Umbilical cord (tissue), 2 donors: ENCODE results near the gene S100A12. TPM values are rescaled to one million over a fixed set of nuclear protein-coding genes. Genes with fewer than 3 reads are reported as not detected.
"Not testable (repeated sequence)": the region's sequence is repeated elsewhere in the genome, so short reads cannot be mapped to it uniquely, and the experiment has no call there.

Source experiments
- DNase-seq: peaks from one replicate; pipeline ENCODE4 v3.0.0-alpha.2; 2015; ENCODE audit warnings: low spot score
- total RNA-seq: library from RNA; depleted of rRNA; stranded (reverse); fragments of >200 nt; gene quantifications from one replicate; pipeline ENCODE4 v1.2.3, GENCODE V29; 2014; ENCODE audit warnings: low replicate concordance; ENCODE audit not compliant: insufficient read depth

Gene S100A12
- total RNA-seq, 1 donor from 2014 or later: not detected

DNA sequence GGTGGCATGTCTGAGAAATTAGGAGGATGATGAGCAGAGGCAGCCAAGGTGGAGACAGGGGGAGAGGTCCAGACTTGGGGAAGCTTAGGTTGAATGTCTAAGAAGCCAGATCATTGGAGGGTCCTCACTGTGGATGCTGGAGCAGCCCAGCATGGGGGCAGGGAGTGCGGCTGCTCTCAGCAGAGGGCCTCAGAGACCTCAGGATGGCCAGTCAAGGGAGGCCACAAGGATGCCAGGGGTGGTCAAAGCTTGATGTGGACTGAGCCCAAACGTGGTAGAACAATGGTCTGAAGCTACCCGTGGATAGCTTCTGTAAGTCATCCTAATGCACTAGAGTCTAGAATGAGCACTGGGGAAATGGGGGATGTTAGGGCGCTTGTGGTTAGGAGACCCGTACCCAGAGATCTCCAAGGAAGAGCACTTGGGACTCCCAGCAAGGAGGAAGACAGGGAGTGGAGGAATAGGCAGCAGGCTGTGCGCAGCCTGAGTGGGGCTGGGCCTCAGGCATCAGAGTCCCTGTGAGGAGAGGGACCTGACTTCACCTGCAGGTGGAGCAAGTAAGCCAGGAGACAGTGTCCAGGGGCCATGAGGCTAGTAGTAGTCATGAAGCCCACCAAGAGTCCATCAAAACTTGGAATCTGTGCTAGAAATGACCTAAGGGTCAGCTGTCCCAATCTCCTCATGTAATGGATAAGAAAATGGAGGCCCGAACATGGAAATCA lies 22.0 kb downstream of the S100A12 start:
- no peak for DNase-seq

DNA sequence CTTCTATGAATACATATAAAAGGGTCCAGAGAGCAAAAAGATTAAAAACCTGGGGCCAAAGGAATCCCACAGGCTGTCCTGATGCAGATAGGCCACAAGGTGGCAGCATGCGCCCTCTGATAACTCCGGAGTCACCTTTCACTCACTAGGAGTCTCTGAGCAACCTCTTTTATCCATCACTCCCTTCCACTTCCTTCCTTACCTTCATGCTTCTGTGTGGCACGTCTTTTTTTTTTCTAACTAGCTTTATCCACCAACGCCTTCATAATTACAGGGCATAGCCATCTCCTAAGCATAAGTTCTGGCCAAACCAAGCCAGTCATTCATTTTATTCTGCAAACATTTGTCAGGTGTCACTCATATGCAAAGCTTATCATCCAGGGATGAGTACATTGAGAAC lies 22.9 kb downstream of the S100A12 start:
- DNase-seq: peak; percentile 63

DNA sequence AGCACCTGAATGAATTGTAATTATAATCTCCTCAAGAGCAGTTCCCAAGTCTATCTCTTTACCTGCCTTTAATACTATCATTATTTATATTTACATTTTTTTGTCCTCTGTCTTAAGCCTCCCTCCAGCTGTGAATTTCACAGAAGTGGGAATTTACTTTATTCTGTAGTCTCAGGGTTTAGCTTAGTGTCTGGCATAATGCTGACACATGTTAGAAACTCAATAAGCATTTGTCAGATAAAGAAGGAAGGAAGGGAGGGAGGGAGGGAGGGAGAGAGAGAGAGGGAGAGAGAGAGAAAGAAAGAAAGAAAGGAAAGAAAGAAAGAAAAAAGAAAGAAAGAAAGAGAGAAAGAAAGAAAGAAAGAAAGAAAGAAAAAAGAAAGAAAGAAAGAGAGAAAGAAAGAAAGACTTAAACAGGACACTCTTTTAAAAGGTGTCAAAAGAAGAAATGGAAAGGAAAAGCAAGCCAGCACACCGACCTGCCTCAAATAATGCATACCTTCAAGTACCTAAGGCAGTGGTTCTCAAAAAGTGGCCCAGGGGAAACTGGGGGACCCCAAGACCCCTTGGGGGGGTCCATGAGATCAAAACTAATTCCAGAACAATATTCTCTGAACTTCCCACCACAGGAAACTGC lies 25.0 kb downstream of the S100A12 start:
- no peak for DNase-seq

DNA sequence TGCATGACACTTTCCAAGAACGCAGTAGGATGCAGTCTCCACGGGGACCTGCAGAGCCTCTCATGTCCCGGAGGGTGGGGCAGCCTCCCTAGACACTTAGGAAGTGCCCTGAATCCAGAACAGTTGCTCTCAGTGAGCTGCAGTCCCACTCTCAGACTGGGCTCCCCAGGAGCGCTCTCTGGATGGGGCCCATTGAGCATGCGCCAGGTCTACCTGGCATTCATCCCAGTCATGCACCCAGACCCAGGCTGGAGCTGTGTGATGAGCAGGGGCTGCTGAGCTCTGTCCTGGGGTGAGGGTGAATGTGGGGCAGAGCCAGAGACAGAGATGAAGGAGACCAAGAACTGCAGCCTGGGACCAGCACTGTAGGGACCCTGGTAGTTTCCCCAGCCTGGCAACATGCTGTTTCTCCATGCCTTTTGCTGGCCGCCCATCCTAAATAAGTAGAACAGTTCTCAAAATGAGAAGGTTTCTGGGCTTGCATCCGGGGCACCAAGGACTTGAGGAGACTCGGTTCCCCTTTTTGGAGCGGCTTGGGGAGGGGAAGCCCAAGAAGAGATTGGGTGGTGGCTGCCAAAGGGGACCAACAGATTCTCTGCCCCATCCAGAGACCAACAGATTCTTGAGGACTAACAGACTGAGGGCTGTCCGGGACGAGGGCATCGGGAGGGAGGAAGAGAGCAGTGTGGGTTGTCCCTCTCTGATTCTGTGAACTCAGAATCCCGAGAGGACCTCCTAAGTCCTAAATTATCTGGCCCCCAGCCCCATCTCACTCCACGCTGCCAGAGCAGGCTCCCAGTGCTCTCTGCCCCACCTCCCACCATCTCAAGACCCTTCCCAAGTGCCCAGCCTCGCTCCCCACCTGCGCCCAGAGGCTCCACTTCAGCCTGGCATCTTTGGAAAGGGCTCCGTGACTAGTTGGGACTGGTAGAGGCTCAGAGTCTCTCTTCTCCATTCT lies 25.8 kb downstream of the S100A12 start:
- DNase-seq: no peak

GRCh38 chr1:153348511-153349362 lies 26.7 kb downstream of the S100A12 start, which contains the start of gene PGLYRP4:
Gene PGLYRP4, minus strand, starts transcription at chr1:153348841. Its CDS starts 909 bp downstream, at chr1:153347932.
- DNase-seq: no peak

DNA sequence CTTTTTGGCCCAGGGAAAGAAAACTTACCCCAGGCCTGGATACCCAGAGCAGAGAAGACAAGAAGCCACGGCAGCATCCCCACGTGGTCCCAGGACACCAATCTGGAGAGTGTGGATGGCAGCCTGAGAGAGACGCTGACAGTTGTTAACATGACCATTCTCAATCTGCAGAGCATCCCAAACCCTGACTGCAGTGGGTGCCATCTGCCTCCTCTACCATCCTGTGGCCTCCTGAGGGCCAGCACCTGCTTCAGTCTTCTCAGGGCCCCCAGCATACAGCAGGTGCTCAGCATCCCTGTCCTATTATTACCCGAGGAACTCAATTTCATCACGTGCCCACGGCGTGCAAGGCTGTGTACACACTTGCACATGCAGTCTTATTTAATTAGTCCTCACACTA lies 27.6 kb downstream of the S100A12 start:
- no peak for DNase-seq

DNA sequence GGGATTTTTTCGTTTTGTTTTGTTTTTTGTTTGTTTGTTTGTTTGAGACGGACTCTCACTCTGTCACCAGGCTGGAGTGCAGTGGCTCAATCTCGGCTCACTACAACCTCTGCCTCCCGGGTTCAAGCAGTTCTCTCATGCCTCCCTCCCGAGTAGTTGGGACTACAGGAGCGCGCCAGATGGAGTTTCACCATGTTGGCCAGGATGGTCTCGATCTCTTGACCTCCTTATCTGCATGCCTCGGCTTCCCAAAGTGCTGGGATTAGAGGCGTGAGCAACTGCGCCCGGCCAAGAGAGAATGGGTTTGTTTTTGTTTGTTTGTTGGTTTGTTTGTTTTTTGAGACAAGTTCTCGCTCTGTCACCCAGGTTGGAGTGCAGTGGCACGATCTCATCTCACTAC lies 28.4 kb downstream of the S100A12 start:
- not testable (repeated sequence) for DNase-seq

DNA sequence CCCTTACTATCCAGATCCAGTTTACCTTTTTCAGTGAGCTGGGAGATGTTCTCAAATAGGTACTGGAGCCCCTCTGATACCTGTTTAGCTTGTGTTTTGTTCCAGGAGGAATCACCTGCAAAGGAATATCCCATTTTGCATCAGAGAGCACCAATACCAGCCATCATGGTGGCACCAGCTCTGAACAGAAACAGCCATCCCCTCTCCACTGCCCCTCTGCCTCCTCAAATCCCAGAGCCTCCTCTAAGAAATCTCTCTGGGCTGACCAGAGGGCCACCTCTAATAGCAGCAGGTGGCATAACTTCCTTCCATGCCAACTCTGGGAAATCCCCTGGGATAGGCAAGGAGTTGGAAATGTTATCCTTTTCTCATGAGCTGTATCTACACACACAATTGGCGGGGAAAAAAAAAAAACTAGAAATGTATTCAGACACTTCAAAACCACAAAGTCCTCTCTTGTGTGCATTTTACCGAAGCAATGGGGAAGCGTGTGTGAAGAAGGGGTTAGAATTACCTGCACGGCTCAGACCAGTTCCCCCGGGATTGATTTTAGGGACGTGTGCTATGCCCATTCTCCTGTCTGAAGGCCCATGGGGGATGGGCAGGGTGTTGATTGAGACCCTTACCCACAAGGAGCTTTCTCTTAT lies 29.2 kb downstream of the S100A12 start:
- DNase-seq: no peak

GRCh38 chr1:153345187-153346076 lies 30.0 kb downstream of the S100A12 start:
- DNase-seq: no peak

DNA sequence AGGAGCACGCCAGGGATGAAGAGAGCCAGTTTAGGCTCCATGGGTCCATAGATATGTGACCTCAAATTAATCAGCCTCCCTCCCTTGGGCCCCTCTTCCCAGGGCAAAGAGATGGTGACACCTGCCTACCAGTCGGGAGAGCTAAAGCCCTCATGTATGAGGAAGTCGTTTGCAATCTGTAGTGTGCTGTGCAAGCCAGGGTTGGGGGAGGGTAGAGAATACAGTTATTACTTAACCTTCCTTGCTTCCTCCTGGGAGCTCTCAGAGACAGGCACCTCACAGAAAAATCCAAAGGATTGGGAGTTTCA lies 30.7 kb downstream of the S100A12 start:
- no peak for DNase-seq

DNA sequence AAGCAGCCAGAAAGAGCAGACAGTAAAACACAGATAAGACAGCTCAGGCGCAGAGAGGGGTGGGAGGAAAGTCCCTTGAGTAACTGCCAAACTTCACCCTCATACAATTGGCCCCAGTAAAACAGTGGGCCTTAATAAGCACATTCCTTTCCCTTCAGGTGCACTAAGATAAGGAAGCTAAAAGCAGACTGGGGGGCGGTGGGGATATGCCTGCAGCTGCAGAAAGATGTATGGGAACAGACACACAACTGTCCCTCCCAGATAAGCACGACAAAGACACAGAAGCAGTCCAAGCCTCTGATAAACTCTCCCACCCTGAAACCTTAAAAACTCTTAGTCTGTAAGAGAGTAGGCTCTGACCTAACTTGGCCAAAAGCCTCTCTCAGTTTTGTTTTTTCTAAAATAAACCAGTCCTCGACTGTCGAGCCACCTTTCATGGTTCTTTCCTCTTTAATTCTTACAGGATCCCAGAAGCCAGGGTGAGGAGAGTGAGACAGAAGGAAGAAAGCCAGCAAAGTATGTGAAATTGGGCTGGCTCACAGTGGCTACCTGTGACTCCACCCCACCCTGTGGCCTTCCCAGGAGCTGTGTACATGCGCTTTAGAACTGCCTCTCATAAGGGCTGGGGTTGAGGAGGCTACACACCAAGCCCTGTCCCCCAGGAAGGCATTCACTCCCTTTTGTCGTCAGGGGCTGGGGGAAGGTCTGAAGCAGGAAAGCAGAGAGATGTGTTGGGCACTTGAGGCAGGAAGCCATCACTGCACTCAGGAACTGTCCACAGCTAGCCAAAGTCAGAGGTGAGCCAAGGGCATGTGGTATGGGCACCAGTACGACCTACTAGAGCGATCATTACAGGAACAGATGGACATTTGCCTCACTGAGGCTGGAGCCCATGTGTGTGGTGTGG lies 31.4 kb downstream of the S100A12 start:
- DNase-seq: peak; percentile 22

DNA sequence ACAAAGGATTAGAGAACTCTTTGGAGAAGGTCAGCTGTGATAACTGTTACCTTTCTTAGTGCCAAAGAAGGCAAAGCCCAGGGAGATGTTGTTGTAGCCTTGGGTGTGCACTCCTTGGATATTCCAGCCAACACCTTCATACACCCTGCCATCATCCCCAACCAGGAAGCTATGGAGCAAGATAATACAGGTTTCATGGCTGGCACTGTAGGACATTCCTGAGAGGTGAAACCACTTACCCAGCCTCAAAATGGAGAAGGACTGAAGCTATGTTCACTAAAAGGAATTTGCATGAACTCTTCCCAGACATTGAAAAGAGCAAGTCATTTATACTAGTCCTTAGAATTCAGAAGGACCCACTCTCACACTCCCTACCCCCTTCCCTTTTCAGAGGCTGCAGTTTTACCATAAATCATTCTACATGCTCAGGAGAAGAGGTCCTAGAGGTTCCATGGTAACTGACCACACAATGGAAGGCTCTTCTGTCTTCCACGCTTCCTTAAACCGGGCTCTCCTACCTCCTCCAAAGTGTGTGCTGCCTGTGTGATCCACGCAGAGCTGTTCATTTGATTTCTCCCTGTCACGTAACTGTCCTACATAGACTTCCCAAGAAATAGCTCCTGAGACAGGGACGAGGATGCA lies 32.3 kb downstream of the S100A12 start:
- no peak for DNase-seq

GRCh38 chr1:153342178-153342577 lies 33.2 kb downstream of the S100A12 start:
- no peak for DNase-seq

GRCh38 chr1:153341431-153341934 lies 33.9 kb downstream of the S100A12 start:
- DNase-seq: no peak

DNA sequence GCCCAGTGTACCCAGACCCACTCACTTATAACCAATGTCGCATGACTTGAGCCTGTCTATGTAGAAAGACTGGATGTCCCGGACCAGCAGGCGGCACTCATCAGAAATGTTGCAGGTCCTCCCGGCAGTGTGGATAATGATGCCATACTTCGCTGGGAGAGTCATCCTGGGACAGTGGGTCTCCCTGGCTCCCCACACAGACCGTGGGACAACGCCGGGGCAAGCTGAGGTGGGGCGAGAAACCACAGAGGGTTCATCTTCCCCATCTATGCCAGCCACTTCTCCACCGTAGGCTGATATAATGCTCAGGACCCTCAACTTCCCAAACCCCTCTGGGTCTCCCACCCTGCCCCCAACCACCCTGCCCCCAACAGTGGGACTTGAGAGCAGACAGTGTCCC lies 35.1 kb downstream of the S100A12 start:
- DNase-seq: no peak

GRCh38 chr1:153339802-153340201 lies 35.6 kb downstream of the S100A12 start:
- DNase-seq: no peak

DNA sequence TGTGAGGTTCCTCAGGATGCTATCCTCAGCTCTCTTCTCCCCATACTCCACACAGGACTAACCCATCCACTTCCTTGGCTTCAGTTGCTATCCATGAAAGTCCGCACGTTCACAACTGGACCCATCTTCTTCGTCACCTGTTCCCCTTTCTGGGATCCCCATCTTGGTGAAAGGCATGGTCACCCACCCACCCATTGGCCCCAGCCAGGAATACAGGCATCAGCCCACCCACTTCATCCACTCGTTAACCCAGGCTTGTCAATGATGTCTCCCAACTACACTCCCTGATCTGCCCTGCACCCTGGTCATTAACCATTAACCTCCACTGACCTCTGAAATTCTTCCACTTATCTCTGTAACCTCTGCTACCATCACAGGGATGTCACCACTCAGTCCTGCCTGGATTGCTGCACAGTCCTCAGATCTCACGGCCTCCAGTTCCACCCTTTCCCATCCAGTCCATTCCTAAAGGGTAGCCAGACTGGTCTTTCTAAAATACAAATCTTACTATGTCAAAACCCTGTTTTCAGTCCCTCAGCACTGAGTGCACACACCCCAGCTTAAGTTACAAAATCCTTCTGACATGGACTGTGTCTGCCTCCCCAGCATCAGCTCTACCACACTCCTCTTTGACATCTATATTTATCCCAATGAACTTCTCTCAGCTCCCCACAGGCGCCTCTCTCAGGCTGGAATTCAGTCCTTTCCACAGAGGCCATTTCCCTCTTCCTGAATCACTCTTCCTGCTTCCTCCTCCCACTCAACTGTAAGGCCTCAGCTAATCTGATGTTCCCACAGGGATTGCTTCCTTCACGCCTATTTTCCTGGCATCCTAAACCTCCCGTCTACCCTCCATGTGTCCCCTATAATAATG lies 37.2 kb downstream of the S100A12 start:
- DNase-seq: no peak
